Posterior vena cava (tissue), 2 donors: ENCODE measurements around the gene CDIPT. TPM values are rescaled to one million over a fixed set of nuclear protein-coding genes. Genes with fewer than 3 reads are reported as not detected.
"Not testable (repeated sequence)": the region's sequence is repeated elsewhere in the genome, so short reads cannot be mapped to it uniquely, and the experiment has no call there.

ENCODE experiments used
- DNase-seq: peaks from one replicate; pipeline ENCODE4 v3.0.0-alpha.2; 2020; ENCODE audit warnings: low spot score
- intact Hi-C, 2 donors: fragments of 100-400 bp; cut with DNase I; formaldehyde crosslinking; loops; one replicate each; pipeline versions ENCODE4 v1.14.1 to v1.14.2; 2022 to 2023
- total RNA-seq, 2 donors: library from RNA; stranded (reverse); fragmentation: NEBNext Ultra II Directional; extraction: Animal tissue kit (Norgen Biotek cat#: 25700); gene quantifications; one replicate each; pipeline ENCODE4 v1.2.1, GENCODE V29; 2021
- donor health status: DM: yes; HTN: yes; CAD: no.
- donor health status: DM: yes; HTN: yes; CAD: no.

CDIPT gene
- total RNA-seq, 2 donors from 2014 or later, result 54.6 to 75.6 TPM

DNA sequence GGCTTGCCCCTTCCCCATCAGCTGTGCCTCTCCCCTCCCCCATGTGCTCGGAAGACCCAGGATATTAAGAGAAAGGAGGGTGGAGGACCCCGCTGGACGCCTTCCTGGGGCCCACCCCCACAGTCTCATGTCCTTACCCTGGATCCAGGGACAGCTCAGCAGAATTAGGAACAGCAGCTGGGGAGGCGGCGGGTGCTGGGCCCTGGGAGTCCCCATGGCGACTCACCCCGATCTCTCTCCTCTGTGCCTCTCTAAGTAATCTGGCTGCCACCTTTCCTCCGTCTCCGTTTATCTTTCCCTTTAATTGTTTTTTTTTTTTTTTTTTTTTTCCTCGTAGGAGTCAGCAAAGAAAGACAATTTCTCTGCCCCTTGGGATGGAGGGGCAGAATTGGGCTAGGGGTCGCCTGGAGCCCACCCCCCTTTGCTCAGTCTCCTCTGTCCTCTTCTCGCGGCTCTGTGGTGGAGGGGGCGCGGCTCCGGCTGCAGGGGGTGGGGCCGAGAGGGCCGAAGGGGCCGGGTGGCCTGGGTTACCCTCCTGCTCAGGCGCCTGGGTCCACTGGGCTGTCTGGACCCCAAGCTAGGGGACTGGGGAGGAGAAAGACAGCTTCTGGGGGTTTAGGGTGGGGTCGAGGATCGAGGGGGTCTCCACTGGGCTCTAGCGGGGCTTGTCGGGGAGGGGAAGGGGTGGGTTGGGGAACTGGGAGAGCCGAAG is 35.9 kb upstream of the CDIPT start:
- no peak for DNase-seq
- intact Hi-C loops, result no loop called here

GRCh38 chr16:29898135-29898803 is 35.2 kb upstream of the CDIPT start:
- intact Hi-C loops, result no loop called here

DNA sequence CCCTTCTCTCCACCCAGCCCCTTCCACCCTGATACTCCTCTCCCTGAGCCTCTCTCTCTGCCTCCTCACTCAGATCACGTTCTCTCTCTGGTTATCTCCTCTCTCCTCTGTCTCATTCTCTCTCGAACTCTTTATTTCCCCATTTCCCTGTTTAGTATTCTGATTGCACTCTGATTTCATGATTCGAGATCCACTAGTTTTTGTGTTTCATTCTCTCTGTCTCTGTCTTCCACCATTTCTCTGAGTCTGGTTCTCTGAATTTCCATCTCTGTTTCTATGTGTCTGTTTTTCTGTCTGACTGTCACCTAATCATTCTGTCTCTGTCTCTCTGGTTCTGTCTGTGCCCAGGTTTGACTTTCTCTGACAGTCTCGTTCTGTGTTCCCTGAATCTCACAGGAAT is 34.3 kb upstream of the CDIPT start:
- no peak for DNase-seq
- intact Hi-C loops, result no loop called here

More at GRCh38 chr16:29898135-29898803, 35.2 kb upstream of the CDIPT start:
- DNase-seq, result no peak

DNA sequence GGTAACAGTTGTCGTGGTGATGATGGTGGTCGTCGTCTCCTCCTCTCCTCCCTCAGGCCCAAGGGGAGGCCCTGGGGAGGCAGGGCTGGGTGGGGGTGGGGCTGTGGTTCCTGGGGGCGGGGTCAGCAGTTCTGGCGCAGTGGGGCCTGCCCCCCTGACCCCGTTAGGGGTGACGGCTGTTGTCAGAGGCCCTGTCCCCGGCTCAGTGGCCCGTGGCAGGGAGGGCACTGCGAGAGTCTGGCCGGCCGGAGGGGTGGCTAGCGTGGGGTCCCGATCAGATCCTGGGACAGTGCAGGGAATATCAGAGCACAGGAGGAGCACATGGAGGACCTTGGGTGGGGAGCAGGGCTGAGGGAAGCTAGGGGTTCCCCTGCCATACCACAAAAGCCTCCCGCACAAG is 33.8 kb upstream of the CDIPT start:
- no peak for DNase-seq
- intact Hi-C loops, result no loop called here

- no peak for DNase-seq
- intact Hi-C loops, result no loop called here
Measured at GRCh38 chr16:29894352-29894751, 31.3 kb upstream of the CDIPT start.

- DNase-seq, result no peak
- intact Hi-C loops, result no loop called here
Measured at GRCh38 chr16:29893553-29893952, 30.5 kb upstream of the CDIPT start.

DNA sequence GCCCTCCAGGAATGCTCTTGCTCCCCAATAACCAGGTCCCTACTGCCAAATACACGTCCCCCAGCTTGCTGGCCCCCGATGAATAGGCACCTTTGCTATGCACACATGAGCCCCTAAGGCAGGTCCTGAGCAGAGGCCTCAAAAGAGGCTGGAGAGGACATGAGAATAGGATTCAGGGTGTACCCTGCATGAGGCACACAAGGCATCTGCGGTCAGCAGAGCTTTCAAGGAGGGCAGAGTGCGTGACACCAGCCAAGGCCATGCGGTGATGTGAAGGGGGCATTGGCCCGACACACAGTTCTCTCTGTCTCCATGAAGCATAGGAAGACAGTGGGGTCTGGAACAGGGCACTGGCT is 29.4 kb upstream of the CDIPT start:
- intact Hi-C loops, result no loop called here
- no peak for DNase-seq

DNA sequence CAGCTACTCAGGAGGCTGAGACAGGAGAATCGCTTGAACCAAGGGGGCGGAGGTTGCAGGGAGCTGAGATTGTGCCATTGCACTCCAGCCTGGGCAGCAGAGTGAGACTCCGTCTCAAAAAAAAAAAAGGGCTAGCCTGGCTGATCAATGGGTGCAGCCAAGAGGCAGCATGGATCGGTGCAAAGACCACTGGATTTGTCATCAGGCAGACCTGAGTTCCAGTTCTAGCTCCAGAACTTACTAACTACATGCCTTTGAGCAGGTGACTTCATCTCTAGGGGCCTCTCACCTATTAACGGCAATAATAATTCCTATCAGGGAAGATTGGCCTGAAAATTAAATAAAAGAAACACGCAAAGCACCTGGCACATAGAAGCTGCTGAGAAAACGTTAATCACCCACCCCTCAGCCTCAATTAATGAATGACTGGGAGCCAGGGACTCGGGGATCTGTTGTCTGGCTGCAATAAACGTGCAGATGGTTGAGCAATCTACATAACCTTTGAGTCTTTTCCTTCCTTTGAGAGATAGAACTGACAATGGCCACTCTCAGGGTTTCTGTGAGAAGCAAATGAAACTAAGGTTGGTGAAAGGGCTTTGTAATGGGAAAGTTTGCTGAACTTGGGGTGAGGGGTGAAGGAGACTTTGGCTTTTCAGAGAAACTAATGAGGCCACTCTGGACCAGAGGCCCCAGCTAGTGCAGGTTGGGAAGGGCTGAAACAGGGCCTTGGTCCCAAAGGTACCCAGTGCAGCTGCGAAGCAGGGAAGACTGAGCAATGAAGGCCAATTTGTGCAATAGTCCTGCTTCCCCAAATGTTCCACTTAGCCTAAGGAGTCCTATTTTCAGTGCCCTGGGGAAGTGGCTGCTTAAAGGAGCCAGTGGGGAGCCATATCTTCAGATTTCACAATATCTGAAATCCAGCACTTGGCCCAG is 28.8 kb upstream of the CDIPT start:
- intact Hi-C loops, result no loop called here
- no peak for DNase-seq

DNA sequence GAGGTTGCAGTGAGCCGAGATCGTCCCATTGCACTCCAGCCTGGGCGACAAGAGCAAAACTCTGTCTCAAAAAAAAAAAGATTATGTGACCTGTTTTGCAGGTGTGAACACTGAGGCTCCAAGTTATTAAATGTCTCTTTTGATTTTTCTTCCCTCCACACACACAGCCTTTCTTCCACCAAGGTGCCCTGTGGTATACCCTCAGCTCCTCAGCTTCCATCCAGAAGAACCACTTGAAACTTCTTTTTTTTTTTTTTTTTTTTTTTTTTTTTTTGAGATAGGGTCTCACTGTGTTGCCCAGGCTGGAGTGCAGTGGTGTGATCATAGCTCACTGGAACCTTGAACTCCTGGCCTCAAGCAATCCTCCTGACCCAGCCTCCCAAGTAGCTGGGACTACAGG is 26.3 kb upstream of the CDIPT start:
- DNase-seq, intact Hi-C loops: not testable (repeated sequence)

GRCh38 chr16:29883987-29884386 is 21.0 kb upstream of the CDIPT start:
- intact Hi-C loops, result no loop called here
- no peak for DNase-seq

DNA sequence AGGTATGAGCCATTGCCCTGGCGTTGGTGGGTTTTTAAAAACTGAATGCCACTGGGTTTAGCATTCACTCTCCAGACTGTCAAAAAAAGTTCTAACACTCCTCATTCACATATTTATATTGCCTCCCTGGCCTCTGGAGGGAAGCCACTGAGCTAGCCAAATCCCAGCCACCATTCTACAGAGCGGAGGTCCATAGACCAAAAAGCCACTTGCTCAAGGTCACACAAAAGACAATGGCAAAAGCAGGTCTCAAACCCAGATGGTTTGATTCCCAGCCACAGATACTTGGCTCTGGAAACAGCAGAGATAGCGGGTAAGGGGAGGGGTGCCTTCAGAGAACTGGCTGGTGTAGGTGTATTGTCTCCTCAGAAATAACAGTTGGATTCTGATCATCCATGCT is 18.0 kb upstream of the CDIPT start:
- intact Hi-C loops, result no loop called here
- DNase-seq, result no peak

GRCh38 chr16:29878172-29878571 is 15.1 kb upstream of the CDIPT start:
- intact Hi-C loops, result loop anchor here in 1 of 2 donors (10.0 kb wide), 1 partner anchor 67 kb away; no protein-coding TSS in a partner anchor

GRCh38 chr16:29877266-29877961 is 14.4 kb upstream of the CDIPT start:
- DNase-seq, result no peak
- intact Hi-C loops, result loop anchor here in 1 of 2 donors (10.0 kb wide), 1 partner anchor 67 kb away; no protein-coding TSS in a partner anchor

More at GRCh38 chr16:29878172-29878571, 15.1 kb upstream of the CDIPT start:
- DNase-seq, result no peak

- intact Hi-C loops, result loop anchor here in 1 of 2 donors (10.0 kb wide), 1 partner anchor 68 kb away; no protein-coding TSS in a partner anchor
- DNase-seq, result no peak
Measured at GRCh38 chr16:29876594-29877249, 13.7 kb upstream of the CDIPT start.

DNA sequence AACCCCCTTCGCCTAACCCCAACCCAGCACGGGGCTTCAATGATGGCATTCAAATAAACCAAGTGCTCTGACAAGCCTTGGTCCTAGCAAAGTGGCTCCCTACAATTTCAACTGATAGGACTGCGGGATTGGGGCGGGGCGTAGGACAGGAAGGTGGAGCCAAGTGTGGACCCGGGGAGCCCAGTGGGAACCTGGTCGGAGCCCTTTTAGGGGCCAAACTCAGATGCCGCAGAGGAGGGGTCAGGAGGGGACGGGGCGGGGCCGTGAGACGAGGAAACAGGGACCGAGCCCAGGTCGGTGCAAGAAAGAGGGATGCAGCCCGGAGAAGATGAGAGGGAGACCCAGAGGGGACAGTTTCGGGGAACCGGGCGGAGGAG is 13.2 kb upstream of the CDIPT start:
- intact Hi-C loops, result loop anchor here in 1 of 2 donors (10.0 kb wide), 1 partner anchor 69 kb away; no protein-coding TSS in a partner anchor

DNA sequence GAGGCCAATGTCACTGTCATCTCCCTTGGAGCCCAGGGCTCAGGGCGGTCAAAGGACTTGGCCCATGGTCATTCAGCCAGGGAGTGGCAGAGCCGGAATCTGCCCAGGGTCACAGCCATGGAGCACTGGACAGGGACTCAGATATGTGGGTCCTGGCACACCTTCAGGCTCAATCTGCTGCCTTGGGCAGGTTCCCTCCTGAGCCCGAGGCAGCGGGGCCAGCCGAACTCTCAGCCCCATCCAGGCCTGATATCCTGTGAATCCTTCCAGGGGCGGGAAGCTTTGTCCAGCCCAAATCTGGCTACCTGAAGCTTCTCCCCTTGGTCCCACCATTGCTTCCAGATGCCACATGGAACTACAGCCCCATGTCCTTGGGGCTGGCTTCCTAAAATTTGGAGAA is 12.2 kb upstream of the CDIPT start:
- intact Hi-C loops, result loop anchor here in 1 of 2 donors (10.0 kb wide), 1 partner anchor 70 kb away; no protein-coding TSS in a partner anchor
- no peak for DNase-seq

More for the DNA sequence above, 13.2 kb upstream of the CDIPT start:
- no peak for DNase-seq

DNA sequence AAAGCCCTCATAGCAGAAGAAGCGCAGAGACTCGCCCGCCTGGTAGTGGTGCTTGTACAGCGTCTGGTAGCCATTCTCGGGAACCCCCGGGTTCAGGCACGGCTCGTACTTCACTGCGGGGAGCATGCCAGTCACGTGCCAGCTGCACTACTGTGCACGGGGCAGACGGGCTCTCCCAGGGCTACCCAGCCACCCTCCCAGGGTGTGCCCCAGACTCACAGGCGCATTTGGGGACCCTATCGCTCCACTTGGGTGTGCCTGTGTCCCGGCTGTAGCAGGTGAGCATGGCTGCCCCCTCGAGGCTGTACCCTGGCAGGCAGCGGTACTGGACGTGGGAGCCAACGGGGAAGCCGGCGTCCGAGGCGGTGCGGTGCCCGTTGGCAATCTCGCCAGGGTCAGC is 10.3 kb upstream of the CDIPT start:
- intact Hi-C loops, result loop anchor here in 1 of 2 donors (10.0 kb wide), 1 partner anchor 71 kb away; no protein-coding TSS in a partner anchor
- DNase-seq, result no peak

DNA sequence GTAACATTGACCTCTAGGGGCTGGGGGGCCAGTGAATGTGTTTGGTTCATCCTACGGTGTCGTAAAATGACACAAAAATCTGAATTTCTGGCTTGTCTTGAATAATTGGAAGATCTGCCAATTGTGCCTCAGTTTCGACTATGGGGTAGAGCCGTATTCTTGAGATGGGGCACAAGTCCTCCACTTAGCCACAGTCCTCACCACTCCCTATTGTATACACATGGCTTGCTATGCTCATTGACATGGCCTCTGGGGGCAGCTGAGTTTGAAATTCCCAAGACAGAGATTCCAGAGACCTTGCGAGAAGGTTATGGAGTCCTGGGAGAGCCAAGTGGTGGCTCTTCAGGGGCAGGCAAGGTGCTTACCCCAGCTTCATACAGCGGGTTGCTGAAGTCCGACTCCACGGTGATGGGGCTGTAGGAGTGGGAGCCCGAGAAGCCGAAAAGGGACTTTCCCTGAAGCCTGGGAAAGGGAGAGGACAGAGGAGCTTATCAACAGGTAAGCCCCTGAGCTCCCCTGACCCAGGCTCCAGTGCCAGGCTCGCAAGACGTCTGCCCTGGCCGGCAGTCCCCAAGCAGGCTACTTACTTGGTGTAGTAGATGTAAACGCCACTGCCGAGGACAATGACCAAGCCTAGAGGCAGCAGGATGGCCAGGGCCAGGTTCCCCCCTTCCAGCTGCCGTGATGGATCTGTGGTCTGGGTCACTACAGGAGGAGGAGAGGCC is 9.0 kb upstream of the CDIPT start:
- intact Hi-C loops, result loop anchor here in 1 of 2 donors (10.0 kb wide), 1 partner anchor 73 kb away; no protein-coding TSS in a partner anchor
- DNase-seq, result no peak
